K562 (cell line): Measurements from ENCODE around the gene DBP. TPM values are rescaled to one million over a fixed set of nuclear protein-coding genes. Genes with fewer than 3 reads are reported as not detected.
A peak's percentile ranks its signal among the peaks of the same experiment; 100 is the strongest.

Source experiments
- DDX20 ChIP-seq: fragments of 450-650 bp; IDR thresholded peaks from 2 replicates; pipeline ENCODE4 v1.6.1; 2016; ENCODE audit warnings: missing genetic modification characterization, low read depth, mild to moderate bottlenecking, missing compliant biosample characterization, moderate library complexity
- E2F3 ChIP-seq: fragments of 250-450 bp; sonication (Bioruptor Pico); IDR thresholded peaks from 2 replicates; pipeline ENCODE4 v1.4.0; 2020; ENCODE audit warnings: mild to moderate bottlenecking
- HMG20A ChIP-seq: fragments of 450-650 bp; formaldehyde crosslinking; conservative IDR thresholded peaks from 2 replicates; pipeline ENCODE4 v1.4.0; 2020; ENCODE audit warnings: mild to moderate bottlenecking, mixed read lengths
- MAFG ChIP-seq: fragments of 450-650 bp; conservative IDR thresholded peaks from 2 replicates; pipeline ENCODE4 v1.6.1; 2016; ENCODE audit warnings: missing genetic modification characterization, missing compliant biosample characterization
- NR4A1 ChIP-seq, 2 experiments: fragments of 250-450 bp in 1 of 2; fragments of 450-650 bp in 1 of 2; sonication (Bioruptor Pico) in 1 of 2; IDR thresholded peaks; 2 replicates each; pipeline versions ENCODE4 v1.4.0 to v1.6.1; 2016 to 2020; ENCODE audit warnings: mild to moderate bottlenecking in 2 of 2, missing compliant biosample characterization in 1 of 2, missing genetic modification characterization in 1 of 2, moderate library complexity in 1 of 2
- POLR2B ChIP-seq: fragments of 450-650 bp; IDR thresholded peaks from 2 replicates; pipeline ENCODE4 v1.6.1; 2018; ENCODE audit warnings: low read depth; ENCODE audit not compliant: partially characterized antibody
- PTRF ChIP-seq: fragments of 450-650 bp; IDR thresholded peaks from 2 replicates; pipeline ENCODE4 v1.6.1; 2016; ENCODE audit warnings: mild to moderate bottlenecking, missing genetic modification characterization, missing compliant biosample characterization
- RBM15 ChIP-seq: fragments of 200-400 bp; formaldehyde crosslinking; IDR thresholded peaks from 2 replicates; pipeline ENCODE4 v1.6.1; 2018; ENCODE audit warnings: mild to moderate bottlenecking, low read length, moderate library complexity; ENCODE audit not compliant: insufficient read depth
- RCOR1 ChIP-seq, 2 experiments: IDR thresholded peaks; 2 replicates each; pipeline ENCODE4 v1.6.1; 2012; ENCODE audit warnings: low read depth in 2 of 2, low read length in 2 of 2, borderline replicate concordance in 1 of 2, improper control_type of control experiment in 1 of 2
- TAF15 ChIP-seq: fragments of 200-400 bp; formaldehyde crosslinking; IDR thresholded peaks from 2 replicates; pipeline ENCODE4 v1.6.1; 2017; ENCODE audit warnings: mild to moderate bottlenecking, low read depth, low read length, moderate library complexity
- TEAD2 ChIP-seq: fragments of 450-650 bp; IDR thresholded peaks from 2 replicates; pipeline ENCODE4 v1.6.1; 2016; ENCODE audit warnings: missing genetic modification characterization, control low read depth, missing compliant biosample characterization
- THAP7 ChIP-seq: fragments of 250-450 bp; sonication (Bioruptor Pico); IDR thresholded peaks from 2 replicates; pipeline ENCODE4 v1.5.0; 2021
- USF2 ChIP-seq: sonication (generic); formaldehyde crosslinking; IDR thresholded peaks from 2 replicates; pipeline ENCODE4 v1.5.0; 2020; ENCODE audit warnings: missing genetic modification reagents
- XRCC5 ChIP-seq: fragments of 200-400 bp; formaldehyde crosslinking; IDR thresholded peaks from 2 replicates; pipeline ENCODE4 v1.6.1; 2017; ENCODE audit warnings: low read depth, mild to moderate bottlenecking, low read length
- ZBED1 ChIP-seq: IDR thresholded peaks from 2 replicates; pipeline ENCODE4 v1.6.1; 2014
- ZBTB8A ChIP-seq: fragments of 450-650 bp; IDR thresholded peaks from 2 replicates; pipeline ENCODE4 v1.6.1; 2018; ENCODE audit warnings: mild to moderate bottlenecking, moderate library complexity; ENCODE audit not compliant: partially characterized antibody
- ZFP91 ChIP-seq: sonication (generic); formaldehyde crosslinking; IDR thresholded peaks from 2 replicates; pipeline ENCODE4 v1.8.0; 2022; ENCODE audit warnings: mild to moderate bottlenecking, missing genetic modification reagents
- ZNF668 ChIP-seq: fragments of 250-450 bp; sonication (Bioruptor Pico); IDR thresholded peaks from 2 replicates; pipeline ENCODE4 v1.8.0; 2022; ENCODE audit warnings: mild to moderate bottlenecking, inconsistent platforms
- polyA plus RNA-seq, 8 experiments: library from polyadenylated mRNA; depleted of rRNA in 4 of 8; stranded (reverse) in 5 of 8; unstranded in 3 of 8; fragments of >200 nt; fragmentation: Nextera tagmentation in 2 of 8; fragmentation: Illumina TruSeq in 1 of 8; extraction: Ambion mirVana in 2 of 8; extraction: Trizol in 1 of 8; gene quantifications; 2 replicates each; pipeline versions ENCODE4 v1.2.1 to v1.2.3, GENCODE V29; 2011 to 2014; ENCODE audit warnings: inconsistent platforms in 1 of 8, missing spikeins in 1 of 8
- total RNA-seq, 7 experiments: library from RNA; depleted of rRNA in 6 of 7; stranded (reverse); fragments of >200 nt in 6 of 7; fragmentation: Illumina TruSeq in 2 of 7; extraction: Trizol in 2 of 7; gene quantifications; 2 replicates each; pipeline versions ENCODE4 v1.2.1 to v1.2.3, GENCODE V29; 2011 to 2021; ENCODE audit warnings: low replicate concordance in 1 of 7
- TF ChIP-seq, protein P1 (sequence below): sonication (generic); formaldehyde crosslinking; IDR thresholded peaks from 2 replicates; pipeline ENCODE4 v1.8.1; 2022; ENCODE audit warnings: missing genetic modification reagents
- TF ChIP-seq, protein P2 (sequence below), 2 experiments: IDR thresholded peaks; 2 replicates each; pipeline ENCODE4 v1.6.1; 2011; ENCODE audit warnings: borderline replicate concordance in 1 of 2, control low read depth in 1 of 2, low read depth in 1 of 2, low read length in 1 of 2, mild to moderate bottlenecking in 1 of 2, mixed read lengths in 1 of 2, moderate library complexity in 1 of 2; ENCODE audit not compliant: insufficient read depth in 1 of 2, insufficient read length in 1 of 2, poor library complexity in 1 of 2, severe bottlenecking in 1 of 2; ENCODE audit errors: extremely low read depth in 1 of 2

The DBP gene
- total and polyA plus RNA-seq, 9 of the 15 experiments (the other 6 are each of a cell fraction or from before 2014, with no cell fraction given), result 0.25 to 5.5 (median 1.8) TPM

GRCh38 chr19:48619692-48620585 is 17.2 kb downstream of the DBP start (continued):
- no peak; a peak in 1 of 4 replicates for TF ChIP-seq RCOR1 (IDR thresholded peaks at IDR 0.05; ENCODE audit: borderline replicate concordance in 1 of 2, low read depth in 2 of 2, low read length in 2 of 2)
- TF ChIP-seq DDX20, result no peak
- TF ChIP-seq XRCC5, result no peak
- TF ChIP-seq ZBTB8A, result no peak
- no peak for TF ChIP-seq RBM15
- TF ChIP-seq HMG20A (CRISPR knock-in tag), result no peak
- TF ChIP-seq, protein P1, sequence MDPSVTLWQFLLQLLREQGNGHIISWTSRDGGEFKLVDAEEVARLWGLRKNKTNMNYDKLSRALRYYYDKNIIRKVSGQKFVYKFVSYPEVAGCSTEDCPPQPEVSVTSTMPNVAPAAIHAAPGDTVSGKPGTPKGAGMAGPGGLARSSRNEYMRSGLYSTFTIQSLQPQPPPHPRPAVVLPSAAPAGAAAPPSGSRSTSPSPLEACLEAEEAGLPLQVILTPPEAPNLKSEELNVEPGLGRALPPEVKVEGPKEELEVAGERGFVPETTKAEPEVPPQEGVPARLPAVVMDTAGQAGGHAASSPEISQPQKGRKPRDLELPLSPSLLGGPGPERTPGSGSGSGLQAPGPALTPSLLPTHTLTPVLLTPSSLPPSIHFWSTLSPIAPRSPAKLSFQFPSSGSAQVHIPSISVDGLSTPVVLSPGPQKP, result no peak
- TF ChIP-seq MAFG (tag), result 0 out of 2 replicates have a peak, but pooled peaks have one; percentile 29
- TF ChIP-seq TEAD2 (tag), result no peak
- TF ChIP-seq, protein P2, sequence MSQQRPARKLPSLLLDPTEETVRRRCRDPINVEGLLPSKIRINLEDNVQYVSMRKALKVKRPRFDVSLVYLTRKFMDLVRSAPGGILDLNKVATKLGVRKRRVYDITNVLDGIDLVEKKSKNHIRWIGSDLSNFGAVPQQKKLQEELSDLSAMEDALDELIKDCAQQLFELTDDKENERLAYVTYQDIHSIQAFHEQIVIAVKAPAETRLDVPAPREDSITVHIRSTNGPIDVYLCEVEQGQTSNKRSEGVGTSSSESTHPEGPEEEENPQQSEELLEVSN (IDR thresholded peaks at IDR 0.05; ENCODE audit: borderline replicate concordance in 1 of 2, extremely low read depth in 1 of 2, insufficient read depth in 1 of 2, insufficient read length in 1 of 2, low read depth in 1 of 2, low read length in 1 of 2, poor library complexity in 1 of 2, severe bottlenecking in 1 of 2), result no peak
- TF ChIP-seq THAP7 (CRISPR knock-in tag), result no peak
- TF ChIP-seq POLR2B, result no peak
- TF ChIP-seq NR4A1 (CRISPR knock-in tag; IDR thresholded peaks at IDR 0.05), result no peak
- TF ChIP-seq NR4A1 (tag; IDR thresholded peaks at IDR 0.05), result no peak; the same call in 1 of the 2 replicates
- TF ChIP-seq ZFP91 (CRISPR knock-in tag), result no peak
- TF ChIP-seq E2F3 (CRISPR knock-in tag), result peak; percentile 13; the same call in 1 of the 2 replicates
- TF ChIP-seq USF2 (CRISPR knock-in tag), result no peak
- TF ChIP-seq ZBED1, result no peak
- no peak for TF ChIP-seq ZNF668 (CRISPR knock-in tag)
- no peak for TF ChIP-seq TAF15
- TF ChIP-seq PTRF (tag), result peak; percentile 25; the same call in 1 of the 2 replicates
